Liver (tissue), 9 donors: ENCODE measurements around the gene SPR. TPM values are rescaled to one million over a fixed set of nuclear protein-coding genes. Genes with fewer than 3 reads are reported as not detected.

ENCODE experiments used
- DNase-seq: peaks from one replicate; pipeline ENCODE4 v3.0.0-alpha.2; 2017; ENCODE audit warnings: low spot score
- H3K27ac ChIP-seq, 2 donors: one replicate each; pipeline ENCODE4 v1.7.0; 2013; ENCODE audit warnings: inconsistent platforms in 2 of 2, low read length in 2 of 2, control low read depth in 1 of 2, low read depth in 1 of 2, mild to moderate bottlenecking in 1 of 2
- H3K27me3 ChIP-seq, 4 donors: one replicate each; pipeline versions ENCODE4 v1.6.1 to v1.7.0; 2013; ENCODE audit warnings: low read length in 3 of 4, inconsistent platforms in 1 of 4, mild to moderate bottlenecking in 1 of 4, moderate library complexity in 1 of 4; ENCODE audit not compliant: control insufficient read depth in 4 of 4, insufficient read depth in 4 of 4
- H3K36me3 ChIP-seq, 4 donors: one replicate each; pipeline versions ENCODE4 v1.6.1 to v1.7.0; 2013; ENCODE audit warnings: low read length in 3 of 4, mild to moderate bottlenecking in 3 of 4, low read depth in 1 of 4, moderate library complexity in 1 of 4; ENCODE audit not compliant: control insufficient read depth in 4 of 4, insufficient read depth in 3 of 4
- H3K4me1 ChIP-seq, 4 donors: one replicate each; pipeline versions ENCODE4 v1.6.1 to v1.7.0; 2013; ENCODE audit warnings: low read length in 3 of 4, mild to moderate bottlenecking in 3 of 4, moderate library complexity in 1 of 4; ENCODE audit not compliant: control insufficient read depth in 4 of 4, insufficient read depth in 4 of 4
- H3K4me3 ChIP-seq, 3 donors: one replicate each; pipeline versions ENCODE4 v1.6.1 to v1.7.0; 2013; ENCODE audit warnings: low read length in 3 of 3, control low read depth in 1 of 3, low read depth in 1 of 3, mild to moderate bottlenecking in 1 of 3
- H3K9ac ChIP-seq, 2 donors: one replicate each; pipeline ENCODE4 v1.7.0; 2013; ENCODE audit warnings: low read length in 2 of 2, mild to moderate bottlenecking in 2 of 2, moderate library complexity in 2 of 2, control low read depth in 1 of 2, low read depth in 1 of 2
- H3K9me3 ChIP-seq, 4 donors: one replicate each; pipeline versions ENCODE4 v1.6.1 to v1.7.0; 2013; ENCODE audit warnings: low read length in 3 of 4; ENCODE audit not compliant: control insufficient read depth in 4 of 4
- ATF3 ChIP-seq: IDR thresholded peaks from 2 replicates; pipeline ENCODE4 v1.6.1; 2016; ENCODE audit warnings: antibody characterized with exemption
- CTCF ChIP-seq: fragments of 150-350 bp; IDR thresholded peaks from 2 replicates; pipeline ENCODE4 v1.5.1; 2017; ENCODE audit warnings: improper control_type of control experiment, low read depth, low read length; ENCODE audit not compliant: missing input control
- FOXA1 ChIP-seq: IDR thresholded peaks from 2 replicates; pipeline ENCODE4 v1.6.1; 2016; ENCODE audit warnings: antibody characterized with exemption
- FOXA2 ChIP-seq: IDR thresholded peaks from 2 replicates; pipeline ENCODE4 v1.6.1; 2016; ENCODE audit warnings: antibody characterized with exemption
- GABPA ChIP-seq, 2 donors: IDR thresholded peaks in 1 of 2; conservative IDR thresholded peaks in 1 of 2; 2 replicates each; pipeline ENCODE4 v1.6.1; 2016; ENCODE audit warnings: antibody characterized with exemption in 2 of 2, mild to moderate bottlenecking in 1 of 2, moderate library complexity in 1 of 2
- HNF4A ChIP-seq, 2 donors: conservative IDR thresholded peaks; 2 replicates each; pipeline ENCODE4 v1.6.1; 2016; ENCODE audit warnings: antibody characterized with exemption in 2 of 2, mild to moderate bottlenecking in 2 of 2
- HNF4G ChIP-seq: IDR thresholded peaks from 2 replicates; pipeline ENCODE4 v1.6.1; 2016; ENCODE audit warnings: antibody characterized with exemption
- JUND ChIP-seq, 2 donors: IDR thresholded peaks; 2 replicates each; pipeline ENCODE4 v1.6.1; 2016; ENCODE audit warnings: antibody characterized with exemption in 2 of 2
- MAX ChIP-seq: IDR thresholded peaks from 2 replicates; pipeline ENCODE4 v1.6.1; 2016; ENCODE audit warnings: antibody characterized with exemption
- NR2F2 ChIP-seq: IDR thresholded peaks from 2 replicates; pipeline ENCODE4 v1.6.1; 2016; ENCODE audit warnings: antibody characterized with exemption
- RAD21 ChIP-seq, 2 donors: IDR thresholded peaks; 2 replicates each; pipeline ENCODE4 v1.6.1; 2016; ENCODE audit warnings: antibody characterized with exemption in 2 of 2, mild to moderate bottlenecking in 2 of 2
- SP1 ChIP-seq: IDR thresholded peaks from 2 replicates; pipeline ENCODE4 v1.6.1; 2018; ENCODE audit warnings: antibody characterized with exemption, mild to moderate bottlenecking
- YY1 ChIP-seq: IDR thresholded peaks from 2 replicates; pipeline ENCODE4 v1.6.1; 2016; ENCODE audit warnings: antibody characterized with exemption, mild to moderate bottlenecking
- WGBS: extraction: QIAGEN DNeasy Blood & Tissue Kit; methylation state at CpG from one replicate; pipeline ENCODE4 v1.1.7; 2013; 5-methylcytosine and 5-hydroxymethylcytosine counted together
- polyA plus RNA-seq, 2 donors: library from polyadenylated mRNA; stranded (reverse) in 1 of 2; unstranded in 1 of 2; fragments of 200-250 nt in 1 of 2; fragments of >200 nt in 1 of 2; fragmentation: Nextera tagmentation in 1 of 2; extraction: Ambion mirVana in 1 of 2; gene quantifications; one replicate each; pipeline versions ENCODE4 v1.2.1 to v1.2.3, GENCODE V29; 2013 to 2015
- total RNA-seq, 2 donors: library from RNA; depleted of rRNA; stranded (reverse); fragments of >200 nt; gene quantifications; one replicate each; pipeline ENCODE4 v1.2.3, GENCODE V29; 2014
- donor health status: healthy.
- donor health status: healthy.
- donor health status: healthy.
- donor health status: healthy.
- donor health status: healthy.

The SPR gene
- total and polyA plus RNA-seq, 4 donors = 13.6 to 60.8 (median 53.1) TPM

- WGBS = 8% methylated on average over 77 of the region's 77 CpGs
- Histone ChIP-seq H3K27me3 (peaks cover 0 to 40% (median 13%) of the 10 kb centered on the region in 4 donors), H3K4me3 (peak overlapping the region in 1 of 3 donors; percentile 10), H3K4me1 (peaks cover 20 to 38% (median 28%) of the 10 kb centered on the region in 4 donors), H3K9ac (no peak overlapping the region), H3K36me3 (no peaks in the 10 kb centered on the region), H3K27ac (no peak overlapping the region), H3K9me3 (peaks cover 0 to 4% (median 0%) of the 10 kb centered on the region in 4 donors)
- DNase-seq = no peak
- no peak for TF ChIP-seq MAX
- TF ChIP-seq FOXA1 = no peak
- TF ChIP-seq GABPA (IDR thresholded peaks at IDR 0.05 in 1 of 2, conservative IDR thresholded peaks at IDR 0.05 in 1 of 2) = no peak
- no peak for TF ChIP-seq JUND (IDR thresholded peaks at IDR 0.05)
- TF ChIP-seq HNF4G = no peak
- no peak for TF ChIP-seq HNF4A (conservative IDR thresholded peaks at IDR 0.05)
- TF ChIP-seq FOXA2 = no peak
- TF ChIP-seq CTCF = no peak
- no peak for TF ChIP-seq SP1
- TF ChIP-seq YY1 = no peak
- no peak for TF ChIP-seq RAD21 (IDR thresholded peaks at IDR 0.05)
- TF ChIP-seq ATF3 = no peak
- no peak for TF ChIP-seq NR2F2
Measured at GRCh38 chr2:72920318-72921087, 33.3 kb downstream of the SPR start.

GRCh38 chr2:72921088-72921851, 34.1 kb downstream of the SPR start:
- peaks cover 16 to 31% (median 21%) of the 10 kb centered on the region in 4 donors for H3K4me1 ChIP-seq
- no peak overlapping the region for H3K27ac ChIP-seq
- no peaks in the 10 kb centered on the region for H3K36me3 ChIP-seq
- 21% methylated on average over 15 of the region's 15 CpGs for WGBS
- peaks cover 0 to 4% (median 0%) of the 10 kb centered on the region in 4 donors for H3K9me3 ChIP-seq
- TF ChIP-seq JUND (IDR thresholded peaks at IDR 0.05) (no peak), MAX (no peak), NR2F2 (no peak)
- peak; percentile 9 for DNase-seq
- H3K27me3 ChIP-seq = peaks cover 0 to 40% (median 15%) of the 10 kb centered on the region in 4 donors
- no peak overlapping the region for H3K9ac ChIP-seq
- no peak overlapping the region for H3K4me3 ChIP-seq

GRCh38 chr2:72921853-72922252, 34.6 kb downstream of the SPR start:
- Histone ChIP-seq H3K9me3 (peaks cover 0 to 4% (median 0%) of the 10 kb centered on the region in 4 donors), H3K4me1 (peaks cover 10 to 25% (median 17%) of the 10 kb centered on the region in 4 donors), H3K36me3 (no peaks in the 10 kb centered on the region), H3K27ac (no peak overlapping the region), H3K9ac (no peak overlapping the region), H3K27me3 (peaks cover 0 to 43% (median 20%) of the 10 kb centered on the region in 4 donors), H3K4me3 (no peak overlapping the region)
- TF ChIP-seq SP1 (no peak), FOXA2 (no peak), RAD21 (IDR thresholded peaks at IDR 0.05) (no peak), GABPA (IDR thresholded peaks at IDR 0.05 in 1 of 2, conservative IDR thresholded peaks at IDR 0.05 in 1 of 2) (no peak), JUND (IDR thresholded peaks at IDR 0.05) (no peak), NR2F2 (no peak), MAX (no peak)
- 72% methylated on average over 1 of the region's 1 CpG for WGBS
- DNase-seq = peak; percentile 10
